ENCODE results near the gene APOL3.
A peak's percentile ranks its signal among the peaks of the same experiment; 100 is the strongest.

DNA sequence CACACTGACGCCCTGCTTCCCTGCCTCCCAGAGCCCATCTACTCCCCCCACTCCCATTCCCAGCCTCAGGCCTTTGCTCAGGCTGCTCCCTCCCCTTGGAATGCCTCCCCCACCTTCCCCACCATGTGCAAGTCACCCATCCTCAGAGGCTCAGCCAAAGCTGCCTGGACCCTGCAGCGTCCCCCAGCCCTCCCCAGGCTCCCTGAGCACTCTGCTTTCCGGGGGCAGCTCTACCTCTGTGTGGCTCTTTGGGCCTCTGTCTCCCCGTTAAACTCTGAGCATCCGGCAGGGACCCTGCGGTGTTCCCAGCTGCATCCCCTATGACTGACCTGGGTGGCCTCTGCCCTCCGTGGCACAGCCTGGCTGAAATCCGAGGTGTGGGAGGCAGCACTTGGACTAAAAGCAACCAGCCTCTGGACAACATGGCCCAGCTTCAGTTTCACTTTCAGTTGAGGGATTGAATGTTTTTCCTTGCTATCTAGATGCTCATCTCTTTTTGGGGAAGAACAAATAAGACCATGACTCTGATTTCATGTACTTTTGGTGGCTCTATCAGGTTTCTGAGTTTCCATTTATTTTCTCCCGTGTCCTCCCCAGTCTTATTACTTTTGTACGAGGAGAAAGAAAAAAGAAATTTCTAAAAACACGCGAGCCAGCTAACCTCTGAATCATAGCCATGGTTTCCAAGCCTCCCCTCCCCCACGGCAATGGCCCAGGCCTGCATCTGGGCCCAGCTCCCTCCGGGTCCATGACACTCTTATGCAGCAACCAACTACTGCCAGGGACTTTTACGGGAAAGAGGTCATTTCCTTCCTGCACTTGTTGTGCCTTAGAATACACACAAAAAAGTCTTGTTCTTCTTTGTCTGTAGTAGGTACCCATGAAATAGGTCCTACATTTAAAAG, 3.8 kb downstream of the APOL3 start:
- TF ChIP-seq, protein P1, sequence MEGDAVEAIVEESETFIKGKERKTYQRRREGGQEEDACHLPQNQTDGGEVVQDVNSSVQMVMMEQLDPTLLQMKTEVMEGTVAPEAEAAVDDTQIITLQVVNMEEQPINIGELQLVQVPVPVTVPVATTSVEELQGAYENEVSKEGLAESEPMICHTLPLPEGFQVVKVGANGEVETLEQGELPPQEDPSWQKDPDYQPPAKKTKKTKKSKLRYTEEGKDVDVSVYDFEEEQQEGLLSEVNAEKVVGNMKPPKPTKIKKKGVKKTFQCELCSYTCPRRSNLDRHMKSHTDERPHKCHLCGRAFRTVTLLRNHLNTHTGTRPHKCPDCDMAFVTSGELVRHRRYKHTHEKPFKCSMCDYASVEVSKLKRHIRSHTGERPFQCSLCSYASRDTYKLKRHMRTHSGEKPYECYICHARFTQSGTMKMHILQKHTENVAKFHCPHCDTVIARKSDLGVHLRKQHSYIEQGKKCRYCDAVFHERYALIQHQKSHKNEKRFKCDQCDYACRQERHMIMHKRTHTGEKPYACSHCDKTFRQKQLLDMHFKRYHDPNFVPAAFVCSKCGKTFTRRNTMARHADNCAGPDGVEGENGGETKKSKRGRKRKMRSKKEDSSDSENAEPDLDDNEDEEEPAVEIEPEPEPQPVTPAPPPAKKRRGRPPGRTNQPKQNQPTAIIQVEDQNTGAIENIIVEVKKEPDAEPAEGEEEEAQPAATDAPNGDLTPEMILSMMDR (IDR thresholded peaks at IDR 0.05), result no peak
- TF ChIP-seq POLR2A (IDR thresholded peaks at IDR 0.05), result peak in 1 of 3 donors; percentile 39
